ENCODE measurements around the gene PA2G4.

DNA sequence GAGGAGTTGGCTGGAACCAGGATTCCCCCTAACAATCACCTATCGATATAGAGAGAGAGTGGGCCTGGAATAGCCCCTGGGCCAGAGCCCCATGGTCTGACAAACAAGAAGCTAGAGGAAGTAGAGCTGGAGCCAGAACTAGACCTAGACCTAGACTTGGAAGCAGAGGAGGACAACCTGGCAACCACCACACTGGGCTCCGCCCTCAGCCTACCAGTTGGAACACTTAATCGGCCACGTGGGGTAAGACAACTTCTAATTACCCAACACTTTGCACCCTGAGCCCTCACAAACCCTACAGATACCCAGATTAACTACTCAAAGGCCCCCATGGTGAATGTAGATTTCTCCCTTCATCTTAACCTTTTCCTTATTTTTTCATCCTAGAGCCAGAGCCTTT, 4.6 kb upstream of the PA2G4 start:
- no peak for TF ChIP-seq EZH2 (IDR thresholded peaks at IDR 0.05; ENCODE audit: borderline replicate concordance, insufficient read depth, low read length, poor library complexity, severe bottlenecking)
- TF ChIP-seq, protein P1, sequence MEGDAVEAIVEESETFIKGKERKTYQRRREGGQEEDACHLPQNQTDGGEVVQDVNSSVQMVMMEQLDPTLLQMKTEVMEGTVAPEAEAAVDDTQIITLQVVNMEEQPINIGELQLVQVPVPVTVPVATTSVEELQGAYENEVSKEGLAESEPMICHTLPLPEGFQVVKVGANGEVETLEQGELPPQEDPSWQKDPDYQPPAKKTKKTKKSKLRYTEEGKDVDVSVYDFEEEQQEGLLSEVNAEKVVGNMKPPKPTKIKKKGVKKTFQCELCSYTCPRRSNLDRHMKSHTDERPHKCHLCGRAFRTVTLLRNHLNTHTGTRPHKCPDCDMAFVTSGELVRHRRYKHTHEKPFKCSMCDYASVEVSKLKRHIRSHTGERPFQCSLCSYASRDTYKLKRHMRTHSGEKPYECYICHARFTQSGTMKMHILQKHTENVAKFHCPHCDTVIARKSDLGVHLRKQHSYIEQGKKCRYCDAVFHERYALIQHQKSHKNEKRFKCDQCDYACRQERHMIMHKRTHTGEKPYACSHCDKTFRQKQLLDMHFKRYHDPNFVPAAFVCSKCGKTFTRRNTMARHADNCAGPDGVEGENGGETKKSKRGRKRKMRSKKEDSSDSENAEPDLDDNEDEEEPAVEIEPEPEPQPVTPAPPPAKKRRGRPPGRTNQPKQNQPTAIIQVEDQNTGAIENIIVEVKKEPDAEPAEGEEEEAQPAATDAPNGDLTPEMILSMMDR (IDR thresholded peaks at IDR 0.05; ENCODE audit: poor library complexity, severe bottlenecking): no peak
- TF ChIP-seq POLR2AphosphoS5 (IDR thresholded peaks at IDR 0.05): no peak
- TF ChIP-seq TAF1 (IDR thresholded peaks at IDR 0.05; ENCODE audit: low read depth): no peak
- TF ChIP-seq EP300 (conservative IDR thresholded peaks at IDR 0.05; ENCODE audit: poor library complexity, severe bottlenecking): no peak
- TF ChIP-seq RAD21 (conservative IDR thresholded peaks at IDR 0.05): no peak
- TF ChIP-seq, protein P2, sequence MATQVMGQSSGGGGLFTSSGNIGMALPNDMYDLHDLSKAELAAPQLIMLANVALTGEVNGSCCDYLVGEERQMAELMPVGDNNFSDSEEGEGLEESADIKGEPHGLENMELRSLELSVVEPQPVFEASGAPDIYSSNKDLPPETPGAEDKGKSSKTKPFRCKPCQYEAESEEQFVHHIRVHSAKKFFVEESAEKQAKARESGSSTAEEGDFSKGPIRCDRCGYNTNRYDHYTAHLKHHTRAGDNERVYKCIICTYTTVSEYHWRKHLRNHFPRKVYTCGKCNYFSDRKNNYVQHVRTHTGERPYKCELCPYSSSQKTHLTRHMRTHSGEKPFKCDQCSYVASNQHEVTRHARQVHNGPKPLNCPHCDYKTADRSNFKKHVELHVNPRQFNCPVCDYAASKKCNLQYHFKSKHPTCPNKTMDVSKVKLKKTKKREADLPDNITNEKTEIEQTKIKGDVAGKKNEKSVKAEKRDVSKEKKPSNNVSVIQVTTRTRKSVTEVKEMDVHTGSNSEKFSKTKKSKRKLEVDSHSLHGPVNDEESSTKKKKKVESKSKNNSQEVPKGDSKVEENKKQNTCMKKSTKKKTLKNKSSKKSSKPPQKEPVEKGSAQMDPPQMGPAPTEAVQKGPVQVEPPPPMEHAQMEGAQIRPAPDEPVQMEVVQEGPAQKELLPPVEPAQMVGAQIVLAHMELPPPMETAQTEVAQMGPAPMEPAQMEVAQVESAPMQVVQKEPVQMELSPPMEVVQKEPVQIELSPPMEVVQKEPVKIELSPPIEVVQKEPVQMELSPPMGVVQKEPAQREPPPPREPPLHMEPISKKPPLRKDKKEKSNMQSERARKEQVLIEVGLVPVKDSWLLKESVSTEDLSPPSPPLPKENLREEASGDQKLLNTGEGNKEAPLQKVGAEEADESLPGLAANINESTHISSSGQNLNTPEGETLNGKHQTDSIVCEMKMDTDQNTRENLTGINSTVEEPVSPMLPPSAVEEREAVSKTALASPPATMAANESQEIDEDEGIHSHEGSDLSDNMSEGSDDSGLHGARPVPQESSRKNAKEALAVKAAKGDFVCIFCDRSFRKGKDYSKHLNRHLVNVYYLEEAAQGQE (IDR thresholded peaks at IDR 0.05; ENCODE audit: borderline replicate concordance): no peak
- TF ChIP-seq MXI1 (conservative IDR thresholded peaks at IDR 0.05; ENCODE audit: poor library complexity, severe bottlenecking): no peak

Data from neural cell (in vitro differentiated cells).